Activated T-cell treated with anti-CD3 and anti-CD28 coated beads for 1 hour (primary cell): ENCODE data around the gene MRPL40.

Experiments
- DNase-seq: peaks from one replicate; pipeline ENCODE4 v3.0.0-alpha.2; 2020; ENCODE audit warnings: low read depth

Gene MRPL40

GRCh38 chr22:19463491-19464469 is 31.4 kb downstream of the MRPL40 start:
- no peak for DNase-seq

GRCh38 chr22:19464546-19464945 is 32.2 kb downstream of the MRPL40 start:
- DNase-seq, result no peak

GRCh38 chr22:19464975-19465374 is 32.6 kb downstream of the MRPL40 start:
- DNase-seq, result no peak

GRCh38 chr22:19466126-19466716 is 33.9 kb downstream of the MRPL40 start:
- DNase-seq, result no peak

- DNase-seq, result no peak
These were observed 34.8 kb downstream of the MRPL40 start for GRCh38 chr22:19466848-19467752.

- no peak for DNase-seq
These were observed 35.6 kb downstream of the MRPL40 start for GRCh38 chr22:19467912-19468311.

GRCh38 chr22:19469421-19469820 is 37.1 kb downstream of the MRPL40 start:
- no peak for DNase-seq

GRCh38 chr22:19470010-19470409 is 37.7 kb downstream of the MRPL40 start:
- DNase-seq, result no peak

GRCh38 chr22:19471572-19471971 is 39.2 kb downstream of the MRPL40 start:
- no peak for DNase-seq

- no peak for DNase-seq
These were observed 39.9 kb downstream of the MRPL40 start for GRCh38 chr22:19472233-19472632.

- DNase-seq, result no peak
These were observed 41.2 kb downstream of the MRPL40 start for GRCh38 chr22:19473578-19473977.

GRCh38 chr22:19476023-19476422 is 43.7 kb downstream of the MRPL40 start:
- DNase-seq, result no peak

GRCh38 chr22:19477321-19478044 is 45.1 kb downstream of the MRPL40 start:
- DNase-seq, result no peak

GRCh38 chr22:19478045-19478900 is 45.9 kb downstream of the MRPL40 start:
- DNase-seq, result peak; percentile 12

GRCh38 chr22:19478901-19479354 is 46.6 kb downstream of the MRPL40 start, which contains the start of gene UFD1:
Gene UFD1, minus strand, starts transcription at chr22:19479193. Its CDS starts 108 bp downstream, at chr22:19479085.
- peak; percentile 65 for DNase-seq

GRCh38 chr22:19479355-19480172 is 47.2 kb downstream of the MRPL40 start, which contains the start of gene CDC45:
Gene CDC45, plus strand, starts transcription at chr22:19479920. Its CDS starts 49 bp downstream, at chr22:19479969.
- peak; percentile 84 for DNase-seq

GRCh38 chr22:19480173-19480568 is 47.8 kb downstream of the MRPL40 start:
- no peak for DNase-seq

- DNase-seq, result no peak
These were observed 48.4 kb downstream of the MRPL40 start for GRCh38 chr22:19480789-19481188.

- no peak for DNase-seq
These were observed 50.0 kb downstream of the MRPL40 start for GRCh38 chr22:19482297-19482696.
